Stimulated activated CD8-positive, alpha-beta memory T cell treated with anti-CD3 and anti-CD28 coated beads, Interleukin-7, amount 100 ng/mL, for 1 hour (primary cell): ENCODE data around the gene SHC2.
"Not testable (repeated sequence)": the region's sequence is repeated elsewhere in the genome, so short reads cannot be mapped to it uniquely, and the experiment has no call there.

Experiments used
- DNase-seq, 2 donors: peaks; one replicate each; pipeline ENCODE4 v3.0.0-alpha.2; 2020; ENCODE audit warnings: low read depth in 2 of 2

SHC2 gene

GRCh38 chr19:389255-389934 lies 71.4 kb downstream of the SHC2 start:
- no peak for DNase-seq

GRCh38 chr19:388691-389090 lies 72.1 kb downstream of the SHC2 start:
- DNase-seq: no peak

- no peak for DNase-seq
Observed at GRCh38 chr19:387777-388176, 73.1 kb downstream of the SHC2 start.

DNA sequence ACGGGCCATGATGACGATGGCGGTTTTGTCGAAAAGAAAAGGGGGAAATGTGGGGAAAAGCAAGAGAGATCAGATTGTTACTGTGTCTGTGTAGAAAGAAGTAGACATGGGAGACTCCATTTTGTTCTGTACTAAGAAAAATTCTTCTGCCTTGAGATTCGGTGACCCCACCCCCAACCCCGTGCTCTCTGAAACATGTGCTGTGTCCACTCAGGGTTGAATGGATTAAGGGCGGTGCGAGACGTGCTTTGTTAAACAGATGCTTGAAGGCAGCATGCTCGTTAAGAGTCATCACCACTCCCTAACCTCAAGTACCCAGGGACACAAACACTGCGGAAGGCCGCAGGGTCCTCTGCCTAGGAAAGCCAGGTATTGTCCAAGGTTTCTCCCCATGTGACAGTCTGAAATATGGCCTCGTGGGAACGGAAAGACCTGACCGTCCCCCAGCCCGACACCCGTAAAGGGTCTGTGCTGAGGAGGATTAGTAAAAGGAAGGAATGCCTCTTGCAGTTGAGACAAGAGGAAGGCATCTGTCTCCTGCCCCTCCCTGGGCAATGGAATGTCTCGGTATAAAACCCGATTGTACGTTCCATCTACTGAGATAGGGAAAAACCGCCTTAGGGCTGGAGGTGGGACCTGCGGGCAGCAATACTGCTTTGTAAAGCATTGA lies 74.1 kb downstream of the SHC2 start:
- not testable (repeated sequence) for DNase-seq

- DNase-seq: not testable (repeated sequence)
Observed at GRCh38 chr19:386189-386588, 74.6 kb downstream of the SHC2 start.

- no peak for DNase-seq
Observed at GRCh38 chr19:384799-385169, 76.0 kb downstream of the SHC2 start.

DNA sequence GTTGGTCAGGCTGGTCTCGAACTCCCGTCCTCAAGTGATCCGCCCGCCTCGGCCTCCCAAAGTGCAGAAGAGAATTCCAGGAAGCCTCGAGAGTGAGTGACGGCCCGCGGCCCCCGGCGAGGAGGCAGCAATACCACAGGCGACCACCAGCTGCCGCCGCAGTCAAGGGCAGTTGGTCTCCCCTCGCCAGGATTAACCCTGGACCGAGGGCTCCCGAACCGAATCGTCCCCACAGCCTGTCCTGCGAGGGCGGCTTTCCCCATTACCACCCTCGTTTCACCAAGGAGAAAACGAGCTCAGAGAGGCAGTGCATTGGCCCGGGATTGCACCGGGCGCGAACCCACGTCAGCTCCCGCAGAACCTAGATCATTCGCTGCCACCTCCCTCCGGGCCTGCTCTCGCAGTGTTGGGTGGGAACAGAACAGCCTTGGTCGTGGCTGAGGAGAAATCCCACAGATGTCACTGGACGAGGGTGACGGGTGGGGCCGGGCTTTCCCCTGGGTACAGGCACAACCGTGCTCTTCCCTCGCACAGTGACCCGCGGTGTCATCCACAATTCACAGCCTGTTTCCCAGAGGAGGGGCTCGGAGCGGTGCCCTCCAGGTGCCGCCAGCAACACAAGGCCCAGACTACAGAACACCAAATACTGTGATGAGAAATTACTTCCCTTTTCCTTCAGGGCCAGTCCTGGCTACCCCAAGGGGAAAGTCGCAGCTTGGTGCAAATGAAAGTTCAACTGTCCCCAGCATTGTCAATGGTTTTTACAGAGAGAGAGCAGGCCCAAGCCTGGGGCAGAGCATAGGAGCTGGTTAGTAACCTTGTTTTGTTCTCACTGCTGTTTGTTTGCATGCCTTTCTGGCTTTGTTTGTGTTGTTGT lies 76.7 kb downstream of the SHC2 start:
- no peak for DNase-seq

DNA sequence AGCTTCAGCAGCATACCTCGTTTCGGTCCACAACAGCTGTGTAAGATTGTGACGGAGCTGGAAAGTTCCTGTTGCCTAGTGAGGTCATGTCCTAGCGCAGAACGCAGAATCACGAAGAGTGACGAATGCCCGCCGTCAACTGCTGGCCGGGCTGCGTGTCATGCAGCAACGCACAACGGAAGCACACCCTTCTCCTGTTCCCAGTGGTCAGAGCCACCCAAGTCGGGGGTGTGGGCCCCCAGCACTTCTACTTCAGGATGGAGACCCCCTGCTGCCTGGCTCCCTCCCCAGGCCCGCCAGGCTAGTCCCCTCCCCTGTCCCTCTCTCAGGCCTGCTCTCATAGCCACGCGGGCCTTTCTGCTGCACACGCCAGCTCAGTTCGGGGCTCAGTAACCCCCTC lies 77.8 kb downstream of the SHC2 start:
- no peak for DNase-seq

DNA sequence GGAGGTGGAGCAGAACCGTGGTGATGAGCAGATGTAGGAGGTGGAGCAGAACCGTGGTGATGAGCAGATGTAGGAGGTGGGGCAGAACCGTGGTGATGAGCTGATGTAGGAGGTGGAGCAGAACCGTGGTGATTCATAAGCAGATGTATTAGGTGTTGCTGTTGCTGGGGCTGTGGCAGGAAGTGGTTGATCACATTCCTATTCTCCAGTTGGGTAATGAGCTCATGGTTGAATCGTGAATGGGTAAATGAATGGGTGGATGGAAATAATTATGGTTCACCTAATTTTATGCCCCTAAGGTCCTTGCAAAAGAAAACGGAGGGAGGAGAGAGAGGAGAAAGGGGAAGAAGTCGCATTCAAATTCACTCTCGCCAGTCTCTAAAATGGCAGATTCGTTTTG lies 78.3 kb downstream of the SHC2 start:
- DNase-seq: not testable (repeated sequence)

GRCh38 chr19:381901-382300 lies 78.9 kb downstream of the SHC2 start:
- DNase-seq: not testable (repeated sequence)

DNA sequence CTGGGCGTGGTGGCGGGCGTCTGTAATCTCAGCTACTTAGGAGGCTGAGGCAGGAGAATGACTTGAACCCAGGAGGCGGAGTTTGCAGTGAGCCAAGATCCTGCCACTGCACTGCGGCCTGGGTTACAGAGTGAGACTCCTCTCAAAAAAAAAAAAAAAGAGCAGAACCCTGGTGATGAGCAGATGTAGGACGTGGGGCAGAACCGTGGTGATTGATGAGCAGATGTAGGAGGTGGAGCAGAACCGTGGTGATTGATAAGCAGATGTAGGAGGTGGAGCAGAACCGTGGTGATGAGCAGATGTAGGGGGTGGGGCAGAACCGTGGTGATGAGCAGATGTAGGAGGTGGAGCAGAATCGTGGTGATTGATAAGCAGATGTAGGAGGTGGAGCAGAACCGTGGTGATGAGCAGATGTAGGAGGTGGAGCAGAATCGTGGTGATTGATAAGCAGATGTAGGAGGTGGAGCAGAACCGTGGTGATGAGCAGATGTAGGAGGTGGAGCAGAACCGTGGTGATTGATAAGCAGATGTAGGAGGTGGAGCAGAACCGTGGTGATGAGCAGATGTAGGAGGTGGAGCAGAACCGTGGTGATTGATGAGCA lies 80.1 kb downstream of the SHC2 start:
- DNase-seq: not testable (repeated sequence)

GRCh38 chr19:379796-380195 lies 81.0 kb downstream of the SHC2 start:
- no peak for DNase-seq

DNA sequence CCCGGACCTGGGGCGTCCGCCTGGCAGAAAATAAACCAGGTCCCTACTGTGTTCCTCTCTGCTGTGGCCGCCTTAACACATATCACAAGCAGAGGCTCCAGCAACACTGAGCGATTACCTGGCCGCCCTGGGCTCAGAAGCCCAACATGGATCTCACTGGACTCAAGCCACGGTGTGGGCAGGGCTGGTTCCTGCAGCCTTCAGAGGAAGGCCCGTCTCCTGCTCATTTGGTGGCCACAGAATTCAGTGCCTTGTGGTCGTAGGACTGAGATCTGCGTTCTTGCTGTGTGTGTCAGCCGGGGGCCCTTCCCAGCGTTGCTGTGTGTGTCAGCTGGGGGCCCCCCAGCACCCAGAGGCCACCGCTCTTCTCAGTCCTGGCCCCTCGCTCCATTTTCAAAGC lies 82.1 kb downstream of the SHC2 start:
- DNase-seq: no peak

- DNase-seq: no peak
Observed at GRCh38 chr19:377801-378581, 82.8 kb downstream of the SHC2 start.

- DNase-seq: no peak
Observed at GRCh38 chr19:376111-376470, 84.7 kb downstream of the SHC2 start.

GRCh38 chr19:375395-376110 lies 85.3 kb downstream of the SHC2 start:
- DNase-seq: no peak

DNA sequence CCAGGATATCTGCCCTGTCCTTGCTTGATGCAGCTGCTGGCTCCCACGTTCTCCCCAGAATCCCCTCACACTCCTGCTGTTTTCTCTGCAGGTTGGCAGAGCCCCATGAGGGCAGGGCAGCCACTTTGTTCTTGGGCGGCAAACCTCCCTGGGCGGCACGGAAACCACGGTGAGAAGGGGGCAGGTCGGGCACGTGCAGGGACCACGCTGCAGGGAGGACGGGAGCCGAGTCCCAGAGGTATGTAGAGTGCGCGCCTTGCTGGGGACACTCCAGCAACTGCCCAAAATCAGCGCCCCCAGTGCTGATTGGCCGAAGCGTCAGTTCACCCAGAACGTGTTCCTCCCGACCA lies 86.0 kb downstream of the SHC2 start:
- no peak for DNase-seq

- no peak for DNase-seq
Observed at GRCh38 chr19:374183-374885, 86.5 kb downstream of the SHC2 start.

- no peak for DNase-seq
Observed at GRCh38 chr19:373391-374182, 87.2 kb downstream of the SHC2 start.
